Activated CD4-positive, alpha-beta T cell treated with anti-CD3 and anti-CD28 coated beads, Interleukin-10, Interleukin-2, amounts not matched to agents 100 ng/mL and 50 ng/mL, durations not matched to agents 16 hours and 8 hours (primary cell): ENCODE measurements around the gene DOP1B.
"Not testable (repeated sequence)": the region's sequence is repeated elsewhere in the genome, so short reads cannot be mapped to it uniquely, and the experiment has no call there.

Experiments used
- DNase-seq: peaks from one replicate; pipeline ENCODE4 v3.0.0-alpha.2; 2020

The DOP1B gene

DNA sequence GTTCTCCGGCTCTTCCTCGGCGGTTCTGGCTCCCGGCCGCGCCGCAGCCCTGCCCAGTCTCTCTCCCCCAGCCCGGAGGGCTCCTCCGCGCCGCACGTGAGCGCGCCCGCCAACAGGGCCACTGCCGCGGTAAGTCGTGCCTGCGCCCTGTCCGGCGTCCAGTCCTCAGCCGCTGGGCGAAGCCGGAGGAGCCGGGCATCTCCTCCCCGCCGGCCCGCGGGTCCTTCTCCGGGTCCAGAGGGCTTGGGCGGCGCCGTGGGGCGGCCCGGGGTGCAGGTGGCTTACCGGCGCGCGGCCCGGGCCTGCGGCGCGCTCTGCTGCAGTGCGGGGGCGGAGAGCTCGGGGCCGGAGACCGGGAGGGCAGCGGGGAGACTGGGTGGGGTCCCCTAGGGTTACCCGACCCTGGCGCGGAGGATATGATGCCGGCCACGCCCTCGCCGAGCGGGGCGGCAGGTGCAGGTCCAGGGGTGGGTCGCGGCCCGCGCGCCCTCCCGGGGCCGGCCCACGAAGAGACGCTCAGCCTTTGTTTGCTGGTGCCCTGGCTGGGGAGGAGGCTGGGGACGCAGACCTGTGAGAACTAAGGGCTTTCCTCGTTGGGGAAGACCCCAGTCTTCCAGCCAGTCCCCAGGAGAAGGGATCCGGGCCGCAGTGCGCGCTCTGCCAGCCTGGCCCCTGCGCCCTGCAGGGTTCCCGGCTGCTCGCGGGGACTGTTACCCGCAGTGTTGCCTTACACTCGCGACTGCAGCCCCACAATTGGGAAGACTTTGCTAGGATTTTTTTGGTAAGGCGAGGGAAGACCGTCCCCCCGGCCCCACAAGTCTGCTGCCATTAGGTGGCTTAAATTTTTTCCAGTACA, at the start of gene DOP1B:
Gene DOP1B (plus strand): TSS at position 10 of the 856 bp plus-strand sequence. CDS start 7,910 bp downstream, outside the sequence.
- peak; percentile 40 for DNase-seq

GRCh38 chr21:36109868-36110267, 46.8 kb upstream of the DOP1B start:
- DNase-seq: no peak

DNA sequence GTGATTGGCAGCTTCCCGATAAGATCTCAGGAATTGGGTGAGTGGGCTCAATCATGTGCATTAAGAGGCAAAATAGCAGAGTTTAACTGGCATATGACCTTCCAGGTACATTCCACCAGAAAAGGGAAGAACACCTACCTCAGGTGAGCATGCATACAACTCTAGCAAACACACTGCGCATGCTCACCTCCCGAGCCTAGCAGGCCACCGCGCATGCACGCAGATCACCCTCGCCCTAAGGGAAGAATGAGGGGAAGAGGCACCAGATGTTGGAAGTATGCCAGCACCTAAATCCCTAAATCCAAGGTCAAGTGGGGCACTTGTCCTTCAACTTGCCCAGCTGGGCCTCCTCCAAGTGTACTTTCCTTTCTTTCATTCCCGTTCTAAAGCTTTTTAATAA, 45.4 kb upstream of the DOP1B start:
- DNase-seq: no peak

DNA sequence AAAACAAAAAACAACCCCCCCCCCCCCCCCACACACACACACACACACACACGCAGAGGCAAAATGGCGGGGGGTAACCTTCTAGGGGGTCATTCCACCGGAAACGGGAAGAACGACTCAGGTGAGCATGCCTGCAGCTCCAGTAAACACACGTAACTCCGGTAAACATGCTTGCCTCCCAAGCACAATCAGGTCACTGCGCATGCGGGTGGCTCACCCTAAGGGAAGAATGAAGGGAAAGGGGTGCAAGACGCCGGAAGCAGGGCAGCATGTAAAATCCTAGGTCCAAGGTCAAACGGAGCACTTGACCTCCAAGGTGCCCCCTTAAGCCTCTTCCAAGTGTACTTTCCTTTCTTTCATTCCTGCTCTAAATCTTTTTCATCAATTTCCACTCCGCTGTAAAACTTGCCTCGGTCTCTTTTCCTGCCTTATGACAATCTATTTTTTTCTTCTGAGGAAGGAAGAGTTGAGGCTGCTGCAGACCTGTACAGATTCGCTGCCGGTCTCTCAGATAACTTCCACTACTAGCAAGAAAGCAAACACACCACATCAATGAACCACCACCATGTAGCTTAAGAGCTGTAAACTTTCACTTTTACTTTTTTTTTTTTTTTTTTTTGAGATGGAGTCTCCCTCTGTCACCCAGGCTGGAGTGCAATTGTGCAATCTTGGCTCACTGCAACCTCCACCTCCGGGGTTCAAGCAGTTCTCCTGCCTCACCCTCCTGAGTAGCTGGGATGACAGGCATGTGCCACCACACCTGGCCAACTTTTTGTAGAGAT, 42.8 kb upstream of the DOP1B start:
- DNase-seq: peak; percentile 82

- no peak for DNase-seq
Measured at GRCh38 chr21:36115138-36115730, 41.4 kb upstream of the DOP1B start.

DNA sequence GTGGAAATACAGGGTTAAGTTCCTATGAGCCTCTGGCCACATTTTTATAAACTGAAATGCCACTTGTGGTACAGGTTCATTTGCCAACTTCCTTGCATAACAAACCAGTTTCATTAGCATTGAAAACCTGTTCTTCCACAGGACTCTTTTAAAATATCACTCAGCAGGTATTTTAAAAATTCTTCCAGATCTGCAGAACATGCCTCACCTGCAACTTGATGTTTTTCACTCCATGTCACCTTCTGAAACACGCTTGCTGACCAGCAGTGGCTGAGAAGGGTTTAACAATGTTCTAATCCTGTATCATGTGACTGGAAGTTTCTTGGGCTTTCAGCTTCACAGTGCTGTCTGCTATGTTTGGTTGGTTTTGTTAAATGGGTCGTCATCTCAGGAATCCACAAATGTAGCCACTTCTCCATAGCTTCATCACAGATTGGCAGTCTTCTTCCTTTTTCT, 39.3 kb upstream of the DOP1B start:
- DNase-seq: no peak

DNA sequence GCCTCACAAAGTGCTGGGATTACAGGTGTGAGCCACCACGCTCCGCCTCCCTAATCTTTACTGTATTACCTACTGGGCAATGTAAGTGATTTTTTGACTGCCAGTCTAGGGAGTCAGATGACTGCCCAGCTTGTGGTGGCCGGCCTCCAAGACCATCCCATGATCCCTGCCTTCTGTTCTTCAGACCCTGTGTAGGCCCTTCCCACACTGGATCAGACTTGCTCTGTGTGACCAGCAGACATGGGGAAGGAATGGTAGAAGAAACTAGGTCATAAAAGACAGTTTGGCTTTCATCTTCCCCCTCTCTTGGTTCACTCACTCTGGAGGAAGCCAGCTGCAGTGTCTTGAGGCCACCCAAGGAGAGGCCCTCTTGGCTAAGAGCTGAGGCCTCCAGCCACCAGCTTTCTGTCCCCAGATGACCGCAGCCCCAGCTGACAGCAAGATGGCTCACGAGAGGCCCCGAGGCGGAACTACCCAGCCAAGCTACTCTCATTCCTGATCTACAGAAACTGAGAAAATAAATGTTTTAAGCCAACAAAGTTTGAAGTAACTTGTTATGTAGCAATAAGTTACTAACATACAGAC, 36.2 kb upstream of the DOP1B start:
- no peak for DNase-seq

DNA sequence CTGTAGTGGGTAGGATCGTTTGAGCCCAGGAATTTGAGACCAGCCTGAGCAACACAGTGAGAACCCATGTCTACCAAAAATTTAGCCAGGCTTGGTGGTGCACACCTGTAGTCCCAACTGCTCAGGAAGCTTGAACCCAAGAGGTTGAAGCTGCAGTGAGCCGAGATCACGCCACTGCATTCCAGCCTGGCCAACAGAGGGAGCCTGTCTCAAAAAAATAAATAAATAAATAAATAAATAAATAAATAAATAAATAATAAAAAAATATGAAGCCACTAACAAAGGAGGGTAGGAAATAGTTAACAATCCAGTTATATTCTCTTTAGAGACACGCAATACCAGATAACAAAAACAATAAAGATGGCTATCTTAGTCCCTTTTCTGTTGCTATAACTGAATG, 33.6 kb upstream of the DOP1B start:
- no peak for DNase-seq

DNA sequence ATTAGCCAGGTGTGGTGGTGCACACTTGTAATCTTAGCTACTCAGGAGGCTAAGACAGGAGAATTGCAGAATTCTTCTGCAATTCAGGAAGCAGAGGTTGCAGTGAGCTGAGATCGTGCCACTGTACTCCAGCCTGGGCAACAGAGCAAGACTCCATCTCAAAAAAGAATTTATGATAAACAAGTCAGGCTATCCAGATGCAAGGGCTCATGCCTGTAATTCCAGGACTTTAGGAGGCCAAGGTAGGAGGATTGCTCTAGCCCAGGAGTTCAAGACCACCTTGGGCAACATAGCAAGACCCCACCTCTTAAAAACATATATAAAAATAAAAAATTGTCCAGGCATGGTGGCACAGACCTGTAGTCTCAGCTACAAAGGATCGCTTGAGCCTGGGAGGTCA, 32.2 kb upstream of the DOP1B start:
- DNase-seq: no peak

DNA sequence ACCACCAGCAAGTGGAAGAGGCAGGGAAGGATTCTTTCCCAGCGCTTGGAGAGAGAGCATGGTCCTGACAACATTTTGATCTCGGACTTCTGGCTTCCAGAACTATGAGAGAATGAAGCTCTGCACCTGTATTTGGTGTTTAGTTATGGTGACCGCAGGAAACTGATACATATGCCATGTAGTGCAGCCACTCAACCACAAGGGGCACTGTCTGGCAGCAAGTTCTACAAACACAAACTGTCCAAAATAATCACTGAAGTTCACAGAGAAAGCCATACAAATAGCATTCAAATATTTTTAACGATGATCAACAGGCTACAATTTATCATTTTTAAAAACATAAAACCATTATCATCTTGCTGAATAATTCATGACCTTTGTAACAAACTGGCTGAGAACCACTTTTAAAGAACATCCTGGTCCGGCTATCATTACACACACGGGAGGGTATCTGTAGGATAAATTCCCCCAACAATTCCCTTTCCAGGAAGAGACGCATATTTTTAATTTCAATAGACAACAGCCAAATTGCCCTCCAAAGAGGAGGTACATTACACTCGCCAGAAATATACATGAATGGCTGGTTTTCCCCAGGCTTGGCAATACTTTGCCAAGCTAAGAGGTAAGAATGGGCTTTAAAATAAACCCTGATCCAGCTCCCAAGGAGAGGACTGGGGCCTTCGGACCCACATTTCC, 31.0 kb upstream of the DOP1B start:
- DNase-seq: peak; percentile 69

DNA sequence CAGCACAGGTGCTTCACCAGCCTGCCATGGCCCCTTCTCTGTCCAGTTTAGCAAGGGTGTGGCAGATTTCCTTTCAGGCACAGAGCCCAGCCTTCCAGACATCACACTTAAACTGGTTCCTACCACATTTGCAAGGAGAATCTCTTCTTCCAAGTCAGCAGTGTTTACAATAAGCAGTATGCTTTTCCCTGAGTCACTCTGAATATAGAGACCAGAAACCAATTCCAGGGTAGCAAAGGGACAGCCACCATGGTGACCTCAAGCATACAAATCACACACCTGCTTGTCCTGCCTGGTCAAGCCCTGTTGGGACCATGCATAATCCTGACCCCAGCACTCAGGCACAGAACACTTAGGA, 30.4 kb upstream of the DOP1B start:
- DNase-seq: no peak

GRCh38 chr21:36126621-36127110, 30.0 kb upstream of the DOP1B start:
- DNase-seq: no peak

DNA sequence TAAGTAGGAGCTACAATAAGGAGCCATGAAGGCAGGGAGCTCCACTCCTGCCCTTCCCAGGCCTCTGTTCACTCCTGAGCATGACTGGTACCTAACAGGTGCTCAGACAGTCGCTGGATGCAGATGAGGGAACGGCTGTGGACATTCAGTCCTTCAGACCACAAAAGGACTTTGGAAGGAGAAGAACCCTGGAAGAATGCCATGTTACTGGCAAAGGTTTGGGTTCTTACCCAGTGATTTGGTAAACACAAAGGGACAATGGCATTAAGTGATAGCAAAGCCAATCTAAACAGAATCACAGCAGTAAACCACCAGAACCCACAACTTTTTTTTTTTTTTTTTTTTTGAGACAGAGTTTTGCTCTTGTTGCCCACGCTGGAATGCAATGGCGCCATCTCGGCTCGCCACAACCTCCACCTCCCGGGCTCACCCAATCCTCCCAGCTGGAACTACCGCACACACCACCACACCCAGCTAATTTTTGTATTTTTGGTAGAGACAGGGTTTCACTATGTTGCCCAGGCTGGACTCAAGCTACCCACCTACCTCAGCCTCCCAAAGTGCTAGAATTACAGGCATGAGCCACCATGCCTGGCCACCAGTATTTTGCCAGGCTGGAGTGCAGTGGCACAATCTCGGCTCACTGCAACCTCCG, 29.2 kb upstream of the DOP1B start:
- DNase-seq: no peak

- DNase-seq: no peak
Measured at GRCh38 chr21:36127977-36128376, 28.6 kb upstream of the DOP1B start.

DNA sequence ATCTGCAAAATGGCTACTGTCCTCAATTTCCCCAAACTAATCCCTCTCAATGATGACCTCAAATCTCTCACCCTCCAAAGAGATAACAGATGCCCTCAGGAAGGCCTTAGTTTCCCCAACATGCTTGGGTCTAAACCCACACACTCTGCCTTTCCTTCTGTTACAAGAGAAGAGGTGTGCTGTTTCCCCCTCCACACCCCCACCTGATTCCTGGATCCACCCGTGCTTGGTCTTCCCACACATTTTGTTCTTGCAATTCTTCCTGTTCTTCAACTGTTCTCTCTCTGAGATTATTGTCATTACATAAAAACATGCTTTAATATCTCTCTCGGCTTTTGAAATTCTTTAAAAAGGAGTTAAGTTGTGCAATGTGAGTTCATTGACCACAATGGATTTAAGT, 27.4 kb upstream of the DOP1B start:
- no peak for DNase-seq

GRCh38 chr21:36130414-36130762, 26.2 kb upstream of the DOP1B start:
- not testable (repeated sequence) for DNase-seq

DNA sequence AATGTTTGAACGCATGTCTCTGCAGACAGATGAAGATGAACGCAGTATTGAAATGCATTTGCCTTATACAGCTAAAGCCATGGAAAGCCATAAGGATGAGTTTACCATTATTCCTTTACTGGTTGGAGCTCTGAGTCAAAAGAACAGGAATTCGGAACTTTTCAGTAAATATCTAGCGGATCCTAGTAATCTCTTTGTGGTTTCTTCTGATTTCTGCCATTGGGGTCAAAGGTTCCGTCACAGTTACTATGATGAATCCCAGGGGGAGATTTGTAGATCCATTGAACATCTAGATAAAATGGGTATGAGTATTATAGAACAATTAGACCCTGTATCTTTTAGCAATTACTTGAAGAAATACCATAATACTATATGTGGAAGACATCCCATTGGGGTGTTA, 25.8 kb upstream of the DOP1B start:
- DNase-seq: not testable (repeated sequence)

DNA sequence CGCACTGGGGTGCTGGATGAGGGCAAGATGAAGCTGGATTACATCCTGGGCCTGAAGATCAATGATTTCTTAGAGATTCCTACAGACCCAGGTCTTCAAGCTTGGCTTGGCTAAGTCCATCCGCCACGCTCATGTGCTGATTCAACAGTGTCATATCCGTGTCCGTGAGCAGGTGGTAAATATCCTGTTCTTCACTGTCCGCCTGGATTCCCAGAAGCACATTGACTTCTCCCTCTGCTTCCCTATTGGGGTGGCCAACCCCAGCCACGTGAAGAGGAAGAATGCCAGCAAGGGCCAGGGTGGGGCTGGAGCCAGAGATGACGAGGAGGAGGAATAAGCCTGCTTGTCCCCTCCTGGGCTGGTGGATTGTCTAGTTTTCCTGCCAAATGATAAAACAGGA, 23.9 kb upstream of the DOP1B start:
- DNase-seq: no peak

GRCh38 chr21:36134803-36135390, 21.7 kb upstream of the DOP1B start, which contains the start of gene CBR3:
TSS of gene CBR3 (plus strand) at chr21:36135079. CDS start at chr21:36135193, 114 bp downstream.
- peak; percentile 73 for DNase-seq

- DNase-seq: peak; percentile 80
Measured at GRCh38 chr21:36135391-36136102, 21.1 kb upstream of the DOP1B start.

DNA sequence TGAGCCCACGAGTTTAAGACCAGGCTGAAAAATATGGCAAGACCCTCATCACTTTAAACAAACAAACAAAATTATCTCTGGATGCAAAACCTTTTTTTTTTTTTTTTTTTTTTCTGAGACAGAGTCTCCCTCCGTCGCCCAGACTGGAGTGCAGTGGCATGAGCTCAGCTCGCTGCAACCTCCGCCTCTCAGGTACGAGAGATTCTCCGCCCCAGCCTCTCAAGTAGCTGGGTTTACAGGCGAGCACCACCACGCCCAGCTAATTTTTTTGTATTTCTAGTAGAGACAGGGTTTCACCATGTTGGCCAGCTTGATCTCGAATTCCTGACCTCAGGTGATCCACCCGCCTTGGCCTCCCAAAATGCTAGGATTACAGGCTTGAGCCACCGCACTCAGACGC, 16.8 kb upstream of the DOP1B start:
- not testable (repeated sequence) for DNase-seq
